GM12878 (cell line): ENCODE results near the gene PATL2. TPM values are rescaled to one million over a fixed set of nuclear protein-coding genes. Genes with fewer than 3 reads are reported as not detected.

Experiments
- ATAC-seq: fragments of 200-7000 bp; cut with Tn5 transposase; 3 replicates; pipeline ENCODE4 v1.9.1; 2020; ENCODE audit warnings: mild to moderate bottlenecking, moderate library complexity
- BruUV-seq: library from RNA; stranded (reverse); fragments of 400-500 nt; replicated peaks from 2 replicates; lab custom pipeline; 2021; lab: Mats Ljungman, UMichigan
- CTCF ChIA-PET: fragments of 300-600 bp; sonication (Branson Sonifier 250); formaldehyde crosslinking; extraction: SDS; loops from one replicate; lab custom pipeline; 2021; ENCODE audit warnings: inconsistent platforms; lab: Yijun Ruan, JAX
- POLR2A ChIA-PET: fragments of 350-600 bp; formaldehyde crosslinking; extraction: SDS; loops from one replicate; lab custom pipeline; 2021; ENCODE audit warnings: inconsistent platforms; lab: Charles Lee
- RAD21 ChIA-PET: fragments of 300-600 bp; sonication (Branson Sonifier 250); formaldehyde crosslinking; loops from one replicate; lab custom pipeline; 2023; ENCODE audit warnings: antibody characterized with exemption; ENCODE audit not compliant: unreplicated experiment; lab: Charles Lee
- SMC1A ChIA-PET: fragments of 300-600 bp; sonication (Branson Sonifier 250); formaldehyde crosslinking; loops from one replicate; lab custom pipeline; 2023; ENCODE audit not compliant: unreplicated experiment, uncharacterized antibody; lab: Charles Lee
- DNase-seq: peaks from one replicate; pipeline ENCODE4 v3.0.0-alpha.2; 2011; ENCODE audit warnings: low read depth, low spot score
- FAIRE-seq: peaks from 3 replicates; lab custom pipeline; 2011; peaks lifted over from hg19 to GRCh38; lab: Jason Lieb, UNC
- H2AFZ ChIP-seq: 2 replicates; pipeline ENCODE4 v1.6.0; 2011; ENCODE audit warnings: low read depth, low read length, control low read depth; ENCODE audit not compliant: control insufficient read depth
- H3K27ac ChIP-seq: 2 replicates; pipeline ENCODE4 v1.5.1; 2011; ENCODE audit warnings: control low read depth; ENCODE audit not compliant: control insufficient read depth, insufficient read depth
- H3K27me3 ChIP-seq, 2 experiments: replicated peaks in 1 of 2; 2 replicates each; pipeline versions ENCODE4 v1.6.0 to v1.6.1; 2011; ENCODE audit warnings: low read length in 1 of 2; ENCODE audit not compliant: control insufficient read depth in 2 of 2, insufficient read depth in 2 of 2
- H3K36me3 ChIP-seq, 2 experiments: 2 replicates each; pipeline ENCODE4 v1.5.1; 2011; ENCODE audit warnings: low read length in 1 of 2; ENCODE audit not compliant: control insufficient read depth in 2 of 2, insufficient read depth in 2 of 2
- H3K4me1 ChIP-seq: 2 replicates; pipeline ENCODE4 v1.6.1; 2011; ENCODE audit warnings: mild to moderate bottlenecking, low read length, moderate library complexity, mixed read lengths; ENCODE audit not compliant: control insufficient read depth, insufficient read depth
- H3K4me2 ChIP-seq: 2 replicates; pipeline ENCODE4 v1.6.0; 2011; ENCODE audit warnings: control low read depth; ENCODE audit not compliant: control insufficient read depth, insufficient read depth
- H3K4me3 ChIP-seq: fragments of 200-600 bp; sonication (generic); 2 replicates; pipeline ENCODE4 v1.5.1; 2016
- H3K79me2 ChIP-seq: 2 replicates; pipeline ENCODE4 v1.6.0; 2011; ENCODE audit warnings: low read length; ENCODE audit not compliant: control insufficient read depth, insufficient read depth
- H3K9ac ChIP-seq: 2 replicates; pipeline ENCODE4 v1.8.0; 2011; ENCODE audit warnings: low read length, control low read depth, mixed read lengths; ENCODE audit not compliant: control insufficient read depth, insufficient read depth
- H3K9me3 ChIP-seq: replicated peaks from 3 replicates; pipeline ENCODE4 v1.5.1; 2011; ENCODE audit warnings: mild to moderate bottlenecking, low read length; ENCODE audit not compliant: control insufficient read depth, insufficient read depth
- H4K20me1 ChIP-seq: 2 replicates; pipeline ENCODE4 v1.6.0; 2011; ENCODE audit not compliant: control insufficient read depth, insufficient read depth
- EP300 ChIP-seq, 2 experiments: fragments of 150-350 bp in 1 of 2; IDR thresholded peaks; 2 replicates each; pipeline ENCODE4 v1.6.1; 2011 to 2012; ENCODE audit warnings: low read depth in 2 of 2, low read length in 2 of 2, borderline replicate concordance in 1 of 2, improper control_type of control experiment in 1 of 2, inconsistent platforms in 1 of 2; ENCODE audit not compliant: control insufficient read depth in 1 of 2
- ESRRA ChIP-seq: IDR thresholded peaks from 2 replicates; pipeline ENCODE4 v1.6.1; 2012; ENCODE audit warnings: mild to moderate bottlenecking, low read length, improper control_type of control experiment
- IKZF1 ChIP-seq: fragments of 450-650 bp; conservative IDR thresholded peaks from 2 replicates; pipeline ENCODE4 v1.6.1; 2017; ENCODE audit warnings: antibody characterized with exemption, mild to moderate bottlenecking
- MEF2B ChIP-seq: fragments of 450-650 bp; IDR thresholded peaks from 2 replicates; pipeline ENCODE4 v1.6.1; 2018; ENCODE audit warnings: mild to moderate bottlenecking, moderate library complexity; ENCODE audit not compliant: partially characterized antibody, poor library complexity, severe bottlenecking
- MYC ChIP-seq: IDR thresholded peaks from 2 replicates; pipeline ENCODE4 v1.6.1; 2011; ENCODE audit warnings: mild to moderate bottlenecking, low read length, moderate library complexity, inconsistent platforms; ENCODE audit not compliant: insufficient read depth, insufficient replicate concordance, insufficient read length, severe bottlenecking
- RAD21 ChIP-seq: IDR thresholded peaks from 2 replicates; pipeline ENCODE4 v1.6.1; 2011; ENCODE audit warnings: mild to moderate bottlenecking, low read depth, low read length, moderate library complexity; ENCODE audit not compliant: insufficient read depth
- SIX5 ChIP-seq: IDR thresholded peaks from 2 replicates; pipeline ENCODE4 v1.6.1; 2011; ENCODE audit warnings: mild to moderate bottlenecking, low read depth, low read length, moderate library complexity; ENCODE audit not compliant: severe bottlenecking
- YY1 ChIP-seq: IDR thresholded peaks from 2 replicates; pipeline ENCODE4 v1.6.1; 2011; ENCODE audit warnings: low read depth, mild to moderate bottlenecking, low read length
- ZBED1 ChIP-seq: IDR thresholded peaks from 2 replicates; pipeline ENCODE4 v1.6.1; 2016; ENCODE audit warnings: borderline replicate concordance
- ZNF274 ChIP-seq: IDR thresholded peaks from one replicate; pipeline ENCODE4 v1.8.0; 2011; ENCODE audit not compliant: insufficient read length, insufficient read depth
- WGBS: methylation state at CpG from one replicate; pipeline ENCODE4 v1.1.6; 2016; ENCODE audit warnings: low lambda C conversion rate; ENCODE audit not compliant: insufficient replicate concordance, insufficient coverage; ENCODE audit errors: missing lambda C conversion rate; 5-methylcytosine and 5-hydroxymethylcytosine counted together
- in situ Hi-C: fragments of 300-500 bp; cut with MboI; formaldehyde crosslinking; loops from 9 replicates; pipeline ENCODE4 v1.14.3; 2018; ENCODE audit warnings: mixed read lengths
- intact Hi-C: fragments of 100-400 bp; cut with micrococcal nuclease; formaldehyde crosslinking; loops from one replicate; pipeline ENCODE4 v1.14.2; 2022; ENCODE audit not compliant: unreplicated experiment
- polyA plus RNA-seq, 11 experiments: library from polyadenylated mRNA; depleted of rRNA in 4 of 11; unstranded in 6 of 11; stranded (reverse) in 5 of 11; fragments of >200 nt; fragmentation: Nextera tagmentation in 4 of 11; fragmentation: Illumina TruSeq in 1 of 11; extraction: Ambion mirVana in 4 of 11; extraction: Trizol in 1 of 11; gene quantifications; 1 replicate in 1 of 11; 2 replicates in 10 of 11; pipeline versions ENCODE4 v1.2.1 to v1.2.3, GENCODE V29; 2011 to 2016; ENCODE audit warnings: inconsistent platforms in 2 of 11, missing spikeins in 2 of 11, low read depth in 1 of 11
- total RNA-seq, 4 experiments: library from RNA; depleted of rRNA in 3 of 4; stranded (reverse); fragments of >200 nt in 3 of 4; fragmentation: Illumina TruSeq in 1 of 4; extraction: Trizol in 1 of 4; gene quantifications; 2 replicates each; pipeline versions ENCODE4 v1.2.1 to v1.2.3, GENCODE V29; 2013 to 2021
- TF ChIP-seq, protein P1 (sequence below): IDR thresholded peaks from 2 replicates; pipeline ENCODE4 v1.6.1; 2011; ENCODE audit warnings: low read depth, low read length, improper control_type of control experiment, borderline replicate concordance
- TF ChIP-seq, protein P2 (sequence below): fragments of 450-650 bp; IDR thresholded peaks from 2 replicates; pipeline ENCODE4 v1.6.1; 2016; ENCODE audit warnings: mild to moderate bottlenecking
- TF ChIP-seq, protein P3 (sequence below): IDR thresholded peaks from 2 replicates; pipeline ENCODE4 v1.6.1; 2011; ENCODE audit warnings: borderline replicate concordance, low read depth, mild to moderate bottlenecking, moderate library complexity, mixed read lengths, low read length; ENCODE audit not compliant: insufficient read depth; ENCODE audit errors: extremely low read length
- TF ChIP-seq, protein P4 (sequence below): fragments of 450-650 bp; IDR thresholded peaks from 2 replicates; pipeline ENCODE4 v1.6.1; 2017; ENCODE audit warnings: mild to moderate bottlenecking
- TF ChIP-seq, protein P5 (sequence below): IDR thresholded peaks from 2 replicates; pipeline ENCODE4 v1.6.1; 2011; ENCODE audit warnings: low read depth, mild to moderate bottlenecking, low read length, moderate library complexity, borderline replicate concordance; ENCODE audit errors: extremely low read depth

The PATL2 gene
- total and polyA plus RNA-seq, 10 of the 15 experiments (the other 5 are each of a cell fraction or from before 2014, with no cell fraction given): 4.2 to 16.2 (median 12.1) TPM

DNA sequence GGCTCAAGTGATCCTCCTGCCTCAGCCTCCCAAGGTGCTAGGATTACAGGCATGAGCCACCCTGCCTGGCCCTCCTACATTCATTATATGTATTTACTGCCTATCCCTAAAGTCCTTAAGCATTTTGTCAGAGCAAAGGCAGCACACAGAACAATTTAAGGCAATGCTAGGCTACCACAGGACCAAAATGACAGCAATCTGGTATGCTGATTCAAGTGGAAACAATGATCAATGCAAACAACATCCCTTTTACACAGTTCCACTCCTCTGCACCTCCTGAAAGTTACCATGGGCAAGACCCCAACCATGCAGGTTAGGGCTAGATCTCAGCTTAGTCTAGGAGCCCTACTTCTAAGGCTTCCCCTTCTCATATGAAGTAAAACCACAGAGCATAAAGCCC is 87.9 kb downstream of the PATL2 start (continued):
- TF ChIP-seq MYC (no peak), ZBED1 (no peak), ZNF274 (no peak)
- TF ChIP-seq, protein P1, sequence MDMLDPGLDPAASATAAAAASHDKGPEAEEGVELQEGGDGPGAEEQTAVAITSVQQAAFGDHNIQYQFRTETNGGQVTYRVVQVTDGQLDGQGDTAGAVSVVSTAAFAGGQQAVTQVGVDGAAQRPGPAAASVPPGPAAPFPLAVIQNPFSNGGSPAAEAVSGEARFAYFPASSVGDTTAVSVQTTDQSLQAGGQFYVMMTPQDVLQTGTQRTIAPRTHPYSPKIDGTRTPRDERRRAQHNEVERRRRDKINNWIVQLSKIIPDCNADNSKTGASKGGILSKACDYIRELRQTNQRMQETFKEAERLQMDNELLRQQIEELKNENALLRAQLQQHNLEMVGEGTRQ: no peak
- TF ChIP-seq, all 136 proteins: peak for 0

DNA sequence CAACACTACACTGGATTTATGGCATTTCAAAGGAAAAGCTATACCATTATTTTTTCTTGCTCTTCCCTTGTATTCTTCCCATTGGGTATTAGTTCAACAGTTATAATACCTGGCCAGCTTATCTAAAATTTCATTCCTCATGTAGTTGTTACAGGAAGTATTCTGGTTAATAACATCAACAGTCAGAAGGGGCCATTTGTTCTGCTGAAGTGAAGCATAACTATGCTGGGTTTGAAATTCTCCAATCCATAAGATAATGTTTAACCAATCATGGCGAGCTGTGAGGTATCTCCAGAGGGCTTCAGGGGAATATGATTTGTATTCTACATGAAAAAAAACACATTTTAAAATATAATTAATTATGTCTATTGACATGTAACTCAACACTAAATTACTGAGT is 91.0 kb downstream of the PATL2 start:
- DNase-seq (no peak), FAIRE-seq (no peak), ATAC-seq (no peak)
- Histone ChIP-seq H3K9ac (no peak overlapping the region), H3K27ac (no peak overlapping the region), H3K27me3 (no peaks in the 10 kb centered on the region), H3K4me1 (no peaks in the 10 kb centered on the region), H4K20me1 (no peaks in the 10 kb centered on the region), H3K79me2 (no peaks in the 10 kb centered on the region), H3K4me2 (no peak overlapping the region), H3K4me3 (no peak overlapping the region), H3K9me3 (no peaks in the 10 kb centered on the region), H3K36me3 (peaks cover 0 to 24% of the 10 kb centered on the region in 2 experiments; a peak in 3 of 4 replicates), H2AFZ (no peak overlapping the region)
- BruUV-seq: no TSS peak
- SMC1A ChIA-PET: interaction anchor here (0.9 to 2.1 kb wide), 6 partner anchors 9 to 119 kb away, joined by 3 to 5 read pairs (median 4); partner anchors contain the start of gene TRIM69
- in situ Hi-C loops (no loop called here), intact Hi-C loops (no loop called here)
- 91% methylated on average over 1 of the region's 1 CpG for WGBS
- RAD21 ChIA-PET: interaction anchor here (1.5 kb wide), 1 partner anchor 40 kb away, joined by 4 read pairs; no protein-coding TSS in a partner anchor
- POLR2A ChIA-PET: no interaction called here
- CTCF ChIA-PET: interaction anchor here (0.8 to 3.5 kb wide), 6 partner anchors 11 to 119 kb away, joined by 3 to 14 read pairs (median 4); no protein-coding TSS in a partner anchor
- TF ChIP-seq YY1: no peak
- no peak for TF ChIP-seq MEF2B
- no peak for TF ChIP-seq IKZF1
- TF ChIP-seq, protein P2, sequence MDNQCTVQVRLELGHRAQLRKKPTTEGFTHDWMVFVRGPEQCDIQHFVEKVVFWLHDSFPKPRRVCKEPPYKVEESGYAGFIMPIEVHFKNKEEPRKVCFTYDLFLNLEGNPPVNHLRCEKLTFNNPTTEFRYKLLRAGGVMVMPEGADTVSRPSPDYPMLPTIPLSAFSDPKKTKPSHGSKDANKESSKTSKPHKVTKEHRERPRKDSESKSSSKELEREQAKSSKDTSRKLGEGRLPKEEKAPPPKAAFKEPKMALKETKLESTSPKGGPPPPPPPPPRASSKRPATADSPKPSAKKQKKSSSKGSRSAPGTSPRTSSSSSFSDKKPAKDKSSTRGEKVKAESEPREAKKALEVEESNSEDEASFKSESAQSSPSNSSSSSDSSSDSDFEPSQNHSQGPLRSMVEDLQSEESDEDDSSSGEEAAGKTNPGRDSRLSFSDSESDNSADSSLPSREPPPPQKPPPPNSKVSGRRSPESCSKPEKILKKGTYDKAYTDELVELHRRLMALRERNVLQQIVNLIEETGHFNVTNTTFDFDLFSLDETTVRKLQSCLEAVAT: no peak
- no peak for TF ChIP-seq RAD21
- no peak for TF ChIP-seq ESRRA
- TF ChIP-seq, protein P3, sequence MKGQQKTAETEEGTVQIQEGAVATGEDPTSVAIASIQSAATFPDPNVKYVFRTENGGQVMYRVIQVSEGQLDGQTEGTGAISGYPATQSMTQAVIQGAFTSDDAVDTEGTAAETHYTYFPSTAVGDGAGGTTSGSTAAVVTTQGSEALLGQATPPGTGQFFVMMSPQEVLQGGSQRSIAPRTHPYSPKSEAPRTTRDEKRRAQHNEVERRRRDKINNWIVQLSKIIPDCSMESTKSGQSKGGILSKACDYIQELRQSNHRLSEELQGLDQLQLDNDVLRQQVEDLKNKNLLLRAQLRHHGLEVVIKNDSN: no peak
- TF ChIP-seq, protein P4, sequence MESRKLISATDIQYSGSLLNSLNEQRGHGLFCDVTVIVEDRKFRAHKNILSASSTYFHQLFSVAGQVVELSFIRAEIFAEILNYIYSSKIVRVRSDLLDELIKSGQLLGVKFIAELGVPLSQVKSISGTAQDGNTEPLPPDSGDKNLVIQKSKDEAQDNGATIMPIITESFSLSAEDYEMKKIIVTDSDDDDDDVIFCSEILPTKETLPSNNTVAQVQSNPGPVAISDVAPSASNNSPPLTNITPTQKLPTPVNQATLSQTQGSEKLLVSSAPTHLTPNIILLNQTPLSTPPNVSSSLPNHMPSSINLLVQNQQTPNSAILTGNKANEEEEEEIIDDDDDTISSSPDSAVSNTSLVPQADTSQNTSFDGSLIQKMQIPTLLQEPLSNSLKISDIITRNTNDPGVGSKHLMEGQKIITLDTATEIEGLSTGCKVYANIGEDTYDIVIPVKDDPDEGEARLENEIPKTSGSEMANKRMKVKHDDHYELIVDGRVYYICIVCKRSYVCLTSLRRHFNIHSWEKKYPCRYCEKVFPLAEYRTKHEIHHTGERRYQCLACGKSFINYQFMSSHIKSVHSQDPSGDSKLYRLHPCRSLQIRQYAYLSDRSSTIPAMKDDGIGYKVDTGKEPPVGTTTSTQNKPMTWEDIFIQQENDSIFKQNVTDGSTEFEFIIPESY: no peak
- TF ChIP-seq EP300 (IDR thresholded peaks at IDR 0.05; ENCODE audit: borderline replicate concordance in 1 of 2, control insufficient read depth in 1 of 2, low read depth in 2 of 2, low read length in 2 of 2): no peak
- TF ChIP-seq, protein P5, sequence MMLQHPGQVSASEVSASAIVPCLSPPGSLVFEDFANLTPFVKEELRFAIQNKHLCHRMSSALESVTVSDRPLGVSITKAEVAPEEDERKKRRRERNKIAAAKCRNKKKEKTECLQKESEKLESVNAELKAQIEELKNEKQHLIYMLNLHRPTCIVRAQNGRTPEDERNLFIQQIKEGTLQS: no peak
- no peak for TF ChIP-seq SIX5
